GM18867 (cell line): ENCODE results near the gene MYRF.

ENCODE experiments used
- ATAC-seq: cut with Tn5 transposase; IDR thresholded peaks from one replicate; pipeline ENCODE4 v1.9.1; 2021; ENCODE audit warnings: mild to moderate bottlenecking, moderate library complexity; ENCODE audit not compliant: unreplicated experiment

The MYRF gene

GRCh38 chr11:61718621-61719302 lies 33.7 kb upstream of the MYRF start:
- ATAC-seq: no peak

- no peak for ATAC-seq
Observed at GRCh38 chr11:61719978-61720377, 32.5 kb upstream of the MYRF start.

GRCh38 chr11:61720597-61720996 lies 31.8 kb upstream of the MYRF start:
- no peak for ATAC-seq

- no peak for ATAC-seq
Observed at GRCh38 chr11:61724437-61724836, 28.0 kb upstream of the MYRF start.

- no peak for ATAC-seq
Observed at GRCh38 chr11:61725781-61726231, 26.6 kb upstream of the MYRF start.

- ATAC-seq: no peak
Observed at GRCh38 chr11:61726775-61727174, 25.7 kb upstream of the MYRF start.

- no peak for ATAC-seq
Observed at GRCh38 chr11:61727401-61727811, 25.0 kb upstream of the MYRF start.

GRCh38 chr11:61728066-61728939 lies 24.1 kb upstream of the MYRF start:
- no peak for ATAC-seq

GRCh38 chr11:61728940-61729219 lies 23.6 kb upstream of the MYRF start:
- no peak for ATAC-seq

- ATAC-seq: no peak
Observed at GRCh38 chr11:61730240-61730994, 22.0 kb upstream of the MYRF start.

- ATAC-seq: no peak
Observed at GRCh38 chr11:61731211-61731951, 21.1 kb upstream of the MYRF start.

GRCh38 chr11:61731952-61732675 lies 20.3 kb upstream of the MYRF start:
- ATAC-seq: no peak

GRCh38 chr11:61732705-61733104 lies 19.7 kb upstream of the MYRF start:
- ATAC-seq: no peak

GRCh38 chr11:61733120-61733978 lies 19.1 kb upstream of the MYRF start:
- peak; percentile 84 for ATAC-seq

GRCh38 chr11:61734767-61735166 lies 17.7 kb upstream of the MYRF start:
- no peak for ATAC-seq

- no peak for ATAC-seq
Observed at GRCh38 chr11:61735391-61735790, 17.0 kb upstream of the MYRF start.

GRCh38 chr11:61736310-61736709 lies 16.1 kb upstream of the MYRF start:
- no peak for ATAC-seq

GRCh38 chr11:61737131-61737530 lies 15.3 kb upstream of the MYRF start:
- ATAC-seq: no peak

GRCh38 chr11:61737636-61738386 lies 14.6 kb upstream of the MYRF start:
- ATAC-seq: no peak
